H9 (cell line): ENCODE measurements around the gene TRPT1. TPM values are rescaled to one million over a fixed set of nuclear protein-coding genes. Genes with fewer than 3 reads are reported as not detected.

Experiments
- DNase-seq: peaks from one replicate; pipeline ENCODE4 v3.0.0-alpha.2; 2017
- H2AFZ ChIP-seq: one replicate; pipeline ENCODE4 v1.6.1; 2013; ENCODE audit warnings: mild to moderate bottlenecking, low read length, control low read depth, moderate library complexity
- H2AK5ac ChIP-seq: 2 replicates; pipeline ENCODE4 v1.6.1; 2013; ENCODE audit warnings: low read length, control low read depth, mixed read lengths; ENCODE audit not compliant: insufficient read length
- H2BK120ac ChIP-seq: one replicate; pipeline ENCODE4 v1.6.1; 2013; ENCODE audit warnings: low read depth, mild to moderate bottlenecking, low read length, control low read depth, inconsistent platforms; ENCODE audit not compliant: poor library complexity, severe bottlenecking
- H2BK12ac ChIP-seq: 2 replicates; pipeline ENCODE4 v1.6.1; 2013; ENCODE audit warnings: low read length, control low read depth, mixed read lengths, low read depth; ENCODE audit not compliant: insufficient read length
- H2BK15ac ChIP-seq: 2 replicates; pipeline ENCODE4 v1.6.1; 2013; ENCODE audit warnings: low read depth, low read length, control low read depth
- H2BK20ac ChIP-seq: one replicate; pipeline ENCODE4 v1.6.1; 2013; ENCODE audit warnings: low read depth, mild to moderate bottlenecking, low read length, control low read depth, inconsistent platforms; ENCODE audit not compliant: poor library complexity, severe bottlenecking
- H2BK5ac ChIP-seq: 2 replicates; pipeline ENCODE4 v1.6.1; 2013; ENCODE audit warnings: low read length, control low read depth, mixed read lengths; ENCODE audit not compliant: insufficient read length
- H3K14ac ChIP-seq: 2 replicates; pipeline ENCODE4 v1.6.1; 2013; ENCODE audit warnings: low read length, control low read depth; ENCODE audit not compliant: insufficient read depth
- H3K18ac ChIP-seq: 2 replicates; pipeline ENCODE4 v1.6.1; 2013; ENCODE audit warnings: low read depth, mild to moderate bottlenecking, mixed read lengths, low read length, control low read depth; ENCODE audit not compliant: insufficient read length
- H3K23ac ChIP-seq: 2 replicates; pipeline ENCODE4 v1.6.1; 2013; ENCODE audit warnings: low read length, control low read depth, mixed read lengths, low read depth; ENCODE audit not compliant: insufficient read length
- H3K23me2 ChIP-seq: 2 replicates; pipeline ENCODE4 v1.6.1; 2013; ENCODE audit warnings: low read depth, mild to moderate bottlenecking, mixed read lengths, low read length, control low read depth; ENCODE audit not compliant: insufficient read length, poor library complexity, severe bottlenecking
- H3K27ac ChIP-seq: 2 replicates; pipeline ENCODE4 v1.5.1; 2013; ENCODE audit warnings: low read length, control low read depth, mixed read lengths, low read depth; ENCODE audit not compliant: insufficient read length
- H3K27me3 ChIP-seq: 2 replicates; pipeline ENCODE4 v1.6.1; 2013; ENCODE audit warnings: low read length, control low read depth, inconsistent platforms; ENCODE audit not compliant: insufficient read depth
- H3K4ac ChIP-seq: 2 replicates; pipeline ENCODE4 v1.6.1; 2013; ENCODE audit warnings: low read depth, mild to moderate bottlenecking, control low read depth, inconsistent platforms, low read length, moderate library complexity
- H3K4me1 ChIP-seq: 2 replicates; pipeline ENCODE4 v1.6.1; 2013; ENCODE audit warnings: low read length, control low read depth, inconsistent platforms; ENCODE audit not compliant: insufficient read depth
- H3K4me2 ChIP-seq: 2 replicates; pipeline ENCODE4 v1.6.1; 2013; ENCODE audit warnings: low read length, control low read depth, mixed read lengths; ENCODE audit not compliant: insufficient read length, insufficient read depth
- H3K56ac ChIP-seq: 2 replicates; pipeline ENCODE4 v1.6.1; 2013; ENCODE audit warnings: low read depth, mild to moderate bottlenecking, mixed read lengths, low read length, control low read depth; ENCODE audit not compliant: insufficient read length
- H3K79me1 ChIP-seq: 2 replicates; pipeline ENCODE4 v1.6.1; 2013; ENCODE audit warnings: low read depth, mild to moderate bottlenecking, moderate library complexity, low read length, control low read depth, inconsistent platforms; ENCODE audit not compliant: insufficient read depth, poor library complexity, severe bottlenecking
- H3K79me2 ChIP-seq: 2 replicates; pipeline ENCODE4 v1.6.1; 2013; ENCODE audit warnings: low read length, control low read depth, inconsistent platforms; ENCODE audit not compliant: insufficient read depth
- H3K9ac ChIP-seq: 2 replicates; pipeline ENCODE4 v1.6.1; 2013; ENCODE audit warnings: low read length, control low read depth, mixed read lengths; ENCODE audit not compliant: insufficient read length; ENCODE audit errors: extremely low read depth
- H3K9me3 ChIP-seq: one replicate; pipeline ENCODE4 v1.6.1; 2013; ENCODE audit warnings: low read depth, low read length, inconsistent platforms; ENCODE audit not compliant: control insufficient read depth
- H3T11ph ChIP-seq: one replicate; pipeline ENCODE4 v1.6.1; 2013; ENCODE audit warnings: mild to moderate bottlenecking, low read length, control low read depth, inconsistent platforms
- H4K20me1 ChIP-seq: one replicate; pipeline ENCODE4 v1.6.1; 2013; ENCODE audit not compliant: control insufficient read depth, insufficient read length, insufficient read depth
- H4K5ac ChIP-seq: 2 replicates; pipeline ENCODE4 v1.6.1; 2013; ENCODE audit warnings: low read depth, mild to moderate bottlenecking, mixed read lengths, low read length, control low read depth; ENCODE audit not compliant: insufficient read length
- H4K8ac ChIP-seq: replicated peaks from 2 replicates; pipeline ENCODE4 v1.6.1; 2013; ENCODE audit warnings: low read length, control low read depth, mixed read lengths, low read depth; ENCODE audit not compliant: insufficient read length
- H4K91ac ChIP-seq: 2 replicates; pipeline ENCODE4 v1.6.1; 2013; ENCODE audit warnings: low read depth, mild to moderate bottlenecking, moderate library complexity, mixed read lengths, low read length, control low read depth; ENCODE audit not compliant: insufficient read length
- H3K27ac Mint-ChIP-seq, 3 experiments: 2 replicates in 2 of 3; 3 replicates in 1 of 3; pipeline ENCODE4 v1.8.0; 2020 to 2021; ENCODE audit warnings: mixed read lengths in 3 of 3, mild to moderate bottlenecking in 1 of 3, moderate library complexity in 1 of 3
- H3K27me3 Mint-ChIP-seq: 2 replicates; pipeline ENCODE4 v1.8.0; 2021; ENCODE audit warnings: low read depth, mild to moderate bottlenecking, moderate library complexity, mixed read lengths
- H3K36me3 Mint-ChIP-seq, 3 experiments: 2 replicates in 2 of 3; 3 replicates in 1 of 3; pipeline ENCODE4 v1.8.0; 2020 to 2021; ENCODE audit warnings: low read depth in 3 of 3, mixed read lengths in 3 of 3; ENCODE audit not compliant: insufficient read depth in 1 of 3
- H3K4me1 Mint-ChIP-seq, 2 experiments: 2 replicates each; pipeline ENCODE4 v1.8.0; 2020; ENCODE audit warnings: mixed read lengths in 2 of 2
- H3K4me3 Mint-ChIP-seq, 2 experiments: 2 replicates in 1 of 2; 3 replicates in 1 of 2; pipeline ENCODE4 v1.8.0; 2020 to 2021; ENCODE audit warnings: mild to moderate bottlenecking in 2 of 2, mixed read lengths in 2 of 2, moderate library complexity in 1 of 2
- H3K9me3 Mint-ChIP-seq, 2 experiments: 2 replicates in 1 of 2; 3 replicates in 1 of 2; pipeline ENCODE4 v1.8.0; 2020; ENCODE audit warnings: mild to moderate bottlenecking in 2 of 2, mixed read lengths in 2 of 2, moderate library complexity in 1 of 2
- CTCF ChIP-seq: fragments of 200-600 bp; sonication (generic); conservative IDR thresholded peaks from 3 replicates; pipeline ENCODE4 v1.8.0; 2021; ENCODE audit warnings: antibody characterized with exemption, mild to moderate bottlenecking
- WGBS: extraction: QIAGEN DNeasy Blood & Tissue Kit; methylation state at CpG from one replicate; pipeline ENCODE4 v1.1.7; 2013; ENCODE audit warnings: missing lambda C conversion rate, low lambda C conversion rate, mixed read lengths; ENCODE audit not compliant: insufficient read length; ENCODE audit errors: extremely low coverage; 5-methylcytosine and 5-hydroxymethylcytosine counted together
- total RNA-seq: library from RNA; stranded (reverse); gene quantifications from 2 replicates; pipeline ENCODE4 v1.2.1, GENCODE V29; 2021

TRPT1 gene
- total RNA-seq, 1 experiment from 2014 or later: 33.6 TPM

- Histone ChIP-seq H2BK20ac (no peak overlapping the region), H4K20me1 (no peaks in the 10 kb centered on the region), H3K23me2 (peaks cover 19% of the 10 kb centered on the region), H3K79me2 (peaks cover 9% of the 10 kb centered on the region; the same call in 1 of the 2 replicates), H2BK12ac (no peak overlapping the region), H3K79me1 (no peaks in the 10 kb centered on the region), H3K4ac (no peak overlapping the region), H3K27ac (no peak overlapping the region), H2AK5ac (no peak overlapping the region), H3K4me2 (peak overlapping the region; percentile 39), H3K18ac (no peak overlapping the region), H3K27me3 (no peaks in the 10 kb centered on the region), H3K9ac (peak overlapping the region; percentile 50), H3K14ac (no peak overlapping the region), H4K91ac (no peak overlapping the region), H3K9me3 (no peaks in the 10 kb centered on the region), H2BK5ac (no peak overlapping the region), H4K5ac (no peak overlapping the region), H3K4me1 (peaks cover 9% of the 10 kb centered on the region; the same call in 1 of the 2 replicates), H3K23ac (no peak overlapping the region), H2AFZ (no peak overlapping the region), H4K8ac (no peak overlapping the region), H3K56ac (no peak overlapping the region), H2BK15ac (no peak overlapping the region), H2BK120ac (no peak overlapping the region), H3T11ph (no peak overlapping the region)
- peaks cover 38 to 46% of the 10 kb centered on the region in 2 experiments for H3K4me1 Mint-ChIP-seq
- peaks cover 12 to 22% (median 13%) of the 10 kb centered on the region in 3 experiments; a peak in 6 of 7 replicates for H3K36me3 Mint-ChIP-seq
- no peaks in the 10 kb centered on the region for H3K27me3 Mint-ChIP-seq
- no peak for DNase-seq
- WGBS: no CpG with 5 or more reads among the region's 6 CpGs
- no peaks in the 10 kb centered on the region; a peak in 1 of 5 replicates for H3K9me3 Mint-ChIP-seq
- no peak for TF ChIP-seq CTCF
- peak overlapping the region; percentile 88 to 94 for H3K4me3 Mint-ChIP-seq
- H3K27ac Mint-ChIP-seq: no peak overlapping the region; a peak in 1 of 7 replicates
Measured at GRCh38 chr11:64245401-64245796, 19.4 kb upstream of the TRPT1 start.
